HG03558 (cell line): ENCODE measurements around the gene TTYH3.

Experiments
- ATAC-seq: cut with Tn5 transposase; IDR thresholded peaks from one replicate; pipeline ENCODE4 v1.9.1; 2021; ENCODE audit warnings: moderate number of reproducible peaks; ENCODE audit not compliant: unreplicated experiment; ENCODE audit errors: extremely low read depth

The TTYH3 gene

DNA sequence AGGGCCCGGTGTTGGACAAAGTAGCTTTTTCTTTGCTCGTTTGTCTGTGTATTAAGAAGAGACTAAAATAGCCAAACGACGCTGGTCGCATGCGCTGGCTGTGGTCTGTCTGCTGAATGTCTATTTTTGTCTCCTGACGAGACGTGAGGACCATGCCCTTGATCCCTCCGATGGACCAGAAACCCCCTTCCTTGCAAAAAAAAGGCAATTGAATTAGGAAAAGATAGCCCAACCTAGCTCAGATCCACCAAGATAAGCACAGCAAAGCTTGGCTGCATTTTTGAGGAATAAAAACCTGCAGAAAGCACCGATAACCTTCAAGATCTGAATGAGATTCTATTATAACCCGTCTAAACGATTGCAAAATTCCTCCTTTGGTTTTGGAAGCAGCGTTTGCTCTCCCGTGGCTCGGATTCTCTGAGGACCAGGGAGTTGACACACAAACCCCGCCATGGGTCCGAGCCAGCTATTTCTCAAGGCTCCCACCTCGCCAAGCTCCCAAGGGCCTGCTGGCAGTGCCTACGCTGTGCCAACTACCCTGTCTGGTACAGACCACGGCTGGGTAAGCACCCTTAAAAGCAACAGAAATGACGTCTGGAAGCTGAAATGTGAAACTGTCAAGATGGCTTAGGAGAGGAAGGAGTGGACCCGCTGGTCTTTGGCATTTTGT lies 17.7 kb upstream of the TTYH3 start:
- no peak for ATAC-seq

DNA sequence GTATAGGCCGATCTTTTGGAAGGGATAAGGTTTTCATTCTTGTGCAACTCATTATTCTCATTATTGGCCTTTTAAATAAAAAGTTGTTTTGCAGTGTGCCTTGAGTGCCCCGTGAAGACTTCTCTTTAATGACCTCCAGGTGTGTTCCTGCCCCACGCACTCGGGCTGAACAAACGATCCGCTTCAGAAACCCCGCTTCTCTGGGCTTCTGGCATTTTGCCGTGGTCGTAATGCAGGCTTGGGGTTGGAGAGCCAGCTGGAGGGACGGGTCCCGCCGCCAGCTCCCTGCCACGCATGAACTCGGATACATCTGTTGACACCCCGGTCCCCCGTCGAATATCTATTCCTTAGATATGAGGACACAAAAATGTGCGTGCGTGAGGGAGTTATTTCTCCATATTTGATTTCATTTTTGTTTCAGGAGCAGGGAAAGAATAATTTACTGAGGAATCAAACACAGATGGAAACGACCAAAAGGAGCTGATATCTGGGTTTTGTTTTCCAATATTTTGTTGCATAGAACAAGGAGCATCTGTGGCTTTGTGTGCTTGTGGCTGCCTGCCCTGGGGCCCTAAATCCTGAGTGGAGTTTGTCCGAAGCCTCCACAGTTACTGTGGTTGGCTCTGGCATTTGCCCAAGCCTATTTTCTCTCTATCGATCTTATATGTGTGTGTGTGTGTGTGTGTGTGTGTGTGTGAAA lies 17.0 kb upstream of the TTYH3 start:
- ATAC-seq, result no peak

GRCh38 chr7:2616387-2617324 lies 15.1 kb upstream of the TTYH3 start:
- ATAC-seq, result no peak

- no peak for ATAC-seq
Measured at GRCh38 chr7:2617325-2617905, 14.4 kb upstream of the TTYH3 start.

GRCh38 chr7:2619116-2619515 lies 12.7 kb upstream of the TTYH3 start:
- no peak for ATAC-seq

DNA sequence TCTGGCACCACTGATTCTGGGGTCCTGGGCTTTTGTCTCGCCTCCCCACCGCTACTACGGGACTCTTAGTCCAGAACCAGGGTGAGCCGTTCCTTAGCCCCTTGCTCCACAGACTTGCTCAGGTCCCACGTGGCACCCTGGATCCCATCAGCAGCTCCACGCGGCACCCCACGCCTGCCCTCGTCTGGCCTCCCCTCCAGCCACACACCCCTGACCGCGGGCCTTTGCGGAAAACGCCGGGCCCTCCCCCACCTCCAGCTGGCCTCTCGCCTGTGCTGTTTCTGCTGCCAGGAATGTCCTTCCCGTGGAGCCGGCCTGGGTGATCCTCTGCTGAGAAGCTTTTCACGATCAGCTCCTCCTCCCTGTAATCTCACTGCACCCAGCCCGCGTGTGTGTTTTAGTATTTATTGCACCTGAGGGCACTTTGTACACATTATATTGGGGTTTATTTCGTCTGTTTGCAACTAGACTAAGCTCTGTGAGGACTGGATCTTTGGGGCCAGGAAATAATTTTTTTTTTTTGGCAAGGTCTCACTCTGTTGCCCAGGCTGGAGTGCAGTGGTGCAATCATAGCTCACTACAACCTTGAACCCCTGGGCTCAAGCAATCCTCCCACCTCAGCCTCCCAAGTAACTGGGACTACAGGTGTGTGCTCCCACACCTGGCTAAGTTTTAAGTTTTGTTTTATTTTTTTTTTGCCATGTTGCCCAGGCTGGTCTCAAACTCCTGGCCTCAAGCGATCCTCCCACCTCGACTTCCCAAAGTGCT lies 10.5 kb upstream of the TTYH3 start:
- ATAC-seq, result no peak

GRCh38 chr7:2621948-2622640 lies 9.7 kb upstream of the TTYH3 start:
- ATAC-seq, result no peak

DNA sequence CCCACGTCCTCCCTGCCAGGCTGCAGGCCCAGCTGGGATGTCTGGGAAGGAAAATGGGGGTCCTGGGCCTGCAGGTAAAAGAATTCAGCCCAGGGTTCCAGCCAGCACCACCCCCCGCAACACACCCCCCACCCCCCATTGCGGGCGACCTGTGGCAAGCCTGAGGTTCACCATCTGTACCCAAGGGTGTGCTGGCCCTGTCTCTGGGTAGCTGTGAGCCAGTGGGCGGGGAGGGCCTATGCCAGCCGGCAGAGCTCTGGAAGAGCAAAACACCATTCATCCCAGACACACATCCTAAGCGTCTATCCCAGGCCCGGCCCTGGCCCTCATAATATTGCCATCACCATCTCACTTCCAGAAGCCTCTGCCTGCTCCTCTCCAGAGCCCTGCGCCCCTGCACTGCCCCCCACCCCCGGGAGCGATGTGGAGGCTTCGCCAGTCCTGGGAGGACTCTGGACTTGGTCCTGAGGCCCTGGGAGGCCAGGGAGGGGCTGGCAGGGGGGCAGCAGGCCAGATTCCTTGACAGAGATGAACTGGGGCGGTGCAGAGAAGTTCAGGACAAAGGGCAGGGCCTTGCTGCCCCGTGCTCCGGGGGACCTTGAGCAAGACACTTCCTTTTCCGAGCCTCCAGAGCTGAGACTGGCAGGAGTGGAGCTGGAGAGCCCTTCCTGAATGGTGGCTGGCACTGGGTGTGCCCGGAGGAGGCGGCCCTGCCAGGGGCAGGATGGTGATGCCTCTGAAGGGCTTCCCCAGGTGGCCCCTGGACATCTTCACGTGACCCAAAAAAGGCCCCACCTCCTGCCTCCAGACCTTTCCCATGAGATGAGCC lies 8.7 kb upstream of the TTYH3 start:
- no peak for ATAC-seq

DNA sequence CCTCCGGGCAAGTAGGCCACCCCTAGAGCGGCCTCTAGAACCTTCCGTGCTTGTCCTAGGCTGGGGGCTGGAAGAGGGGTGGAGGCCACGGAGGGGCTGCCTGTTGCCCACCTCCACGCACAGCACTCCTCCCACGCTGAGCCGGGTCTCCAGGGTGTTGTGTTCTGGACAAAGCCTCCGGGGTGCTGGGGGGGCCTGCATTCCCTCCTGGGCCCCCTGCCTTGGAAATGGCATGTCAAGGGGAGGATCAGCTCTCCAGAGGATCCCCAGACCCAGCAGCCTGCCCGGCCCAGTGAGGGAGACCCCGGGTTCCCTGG lies 8.1 kb upstream of the TTYH3 start:
- ATAC-seq, result no peak

- no peak for ATAC-seq
Measured at GRCh38 chr7:2624293-2624886, 7.4 kb upstream of the TTYH3 start.

- ATAC-seq, result no peak
Measured at GRCh38 chr7:2626498-2627117, 5.2 kb upstream of the TTYH3 start.

DNA sequence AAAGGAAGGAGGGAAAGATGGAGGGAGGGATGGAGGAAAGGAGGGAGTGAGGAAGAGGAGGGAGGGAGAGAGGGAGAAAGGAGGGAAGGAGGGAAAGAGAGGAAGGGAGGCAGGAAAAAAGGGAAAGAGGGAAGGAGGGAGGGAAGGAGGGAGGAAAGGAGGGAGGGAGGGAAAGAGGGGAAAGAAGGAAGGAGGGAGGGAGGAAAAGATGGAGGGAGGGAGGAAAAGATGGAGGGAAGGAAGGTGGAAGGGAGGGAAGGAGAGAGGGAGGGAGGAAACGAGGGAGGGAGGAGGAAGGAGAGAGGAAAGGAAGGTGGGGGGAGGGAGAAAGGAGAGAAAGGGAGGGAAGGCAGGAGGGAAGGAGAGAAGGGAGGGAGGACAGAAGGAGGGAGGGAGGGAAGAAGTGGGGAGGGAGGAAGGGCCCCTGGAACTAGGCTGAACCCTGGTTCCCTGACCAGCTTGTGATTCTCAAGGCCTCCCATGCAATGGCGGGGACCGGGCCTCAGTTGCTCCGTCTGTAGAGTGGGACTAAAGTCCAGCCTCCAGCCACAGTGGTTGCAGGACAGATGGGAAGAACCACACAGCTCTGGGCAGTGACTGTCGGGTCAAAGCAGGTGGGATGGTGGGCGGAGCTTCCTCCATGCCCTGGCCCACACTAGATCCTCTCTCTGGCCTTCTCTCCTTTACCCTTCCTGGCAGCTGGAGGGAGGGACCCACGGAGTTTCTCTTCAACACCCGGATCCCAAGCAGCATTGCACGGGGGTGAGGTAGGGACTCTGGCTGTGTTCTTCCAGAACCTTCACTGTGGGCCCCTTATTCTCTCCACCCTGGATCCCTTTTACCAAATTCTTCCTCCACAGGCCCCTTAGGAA lies 4.3 kb upstream of the TTYH3 start:
- ATAC-seq, result no peak

GRCh38 chr7:2628130-2628482 lies 3.7 kb upstream of the TTYH3 start:
- no peak for ATAC-seq

GRCh38 chr7:2628891-2629290 lies 2.9 kb upstream of the TTYH3 start:
- no peak for ATAC-seq

DNA sequence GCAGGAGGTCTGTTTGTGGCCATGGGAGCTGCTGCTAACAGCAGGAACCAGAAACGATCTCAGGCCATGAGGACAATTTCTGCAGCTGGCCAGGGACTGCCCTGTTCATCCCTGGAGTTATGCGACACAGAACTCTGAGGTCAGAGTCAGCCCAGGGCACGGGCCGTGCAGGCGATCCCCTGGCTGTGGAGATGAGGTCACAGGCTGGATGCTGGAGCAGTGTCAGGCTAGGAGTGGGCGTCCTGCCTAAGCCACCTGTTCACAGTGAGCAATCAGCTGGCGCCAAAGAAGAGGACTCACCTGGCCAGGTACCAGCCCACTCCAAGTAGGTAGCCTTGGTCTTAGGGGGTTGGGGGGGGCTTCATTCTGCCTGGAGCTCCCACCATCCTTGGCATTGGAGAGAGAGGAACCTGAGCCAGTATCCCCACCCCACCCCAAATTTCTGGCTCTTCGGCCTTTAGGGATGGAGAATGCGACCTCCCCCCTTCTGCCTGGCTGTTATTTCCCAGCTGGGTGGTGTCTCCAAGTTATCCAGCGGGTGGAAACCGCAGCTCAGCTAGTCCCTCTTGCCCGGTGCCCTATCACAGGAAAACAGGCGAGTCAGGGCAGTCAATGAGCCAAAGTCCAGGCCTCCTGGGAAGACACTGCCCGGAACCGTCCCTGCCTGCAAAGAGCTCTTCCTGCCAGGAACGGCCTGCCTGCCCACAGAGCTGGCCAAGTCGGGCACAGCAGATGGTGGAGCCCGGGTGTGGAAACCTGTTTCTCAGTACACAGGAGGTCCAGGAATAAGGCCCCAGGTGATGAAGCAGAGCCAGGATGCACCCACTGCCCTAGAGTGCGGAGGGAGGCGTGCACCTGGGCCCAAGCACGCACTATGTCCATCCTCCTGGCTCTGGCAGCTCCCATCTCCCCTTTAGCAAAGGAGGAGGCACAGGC lies 1.8 kb upstream of the TTYH3 start:
- ATAC-seq, result no peak
